HG03066 (cell line): ENCODE measurements around the gene ANKRD33B.

Experiments
- ATAC-seq: cut with Tn5 transposase; IDR thresholded peaks from one replicate; pipeline ENCODE4 v1.9.1; 2021; ENCODE audit warnings: low read depth; ENCODE audit not compliant: unreplicated experiment

Gene ANKRD33B

DNA sequence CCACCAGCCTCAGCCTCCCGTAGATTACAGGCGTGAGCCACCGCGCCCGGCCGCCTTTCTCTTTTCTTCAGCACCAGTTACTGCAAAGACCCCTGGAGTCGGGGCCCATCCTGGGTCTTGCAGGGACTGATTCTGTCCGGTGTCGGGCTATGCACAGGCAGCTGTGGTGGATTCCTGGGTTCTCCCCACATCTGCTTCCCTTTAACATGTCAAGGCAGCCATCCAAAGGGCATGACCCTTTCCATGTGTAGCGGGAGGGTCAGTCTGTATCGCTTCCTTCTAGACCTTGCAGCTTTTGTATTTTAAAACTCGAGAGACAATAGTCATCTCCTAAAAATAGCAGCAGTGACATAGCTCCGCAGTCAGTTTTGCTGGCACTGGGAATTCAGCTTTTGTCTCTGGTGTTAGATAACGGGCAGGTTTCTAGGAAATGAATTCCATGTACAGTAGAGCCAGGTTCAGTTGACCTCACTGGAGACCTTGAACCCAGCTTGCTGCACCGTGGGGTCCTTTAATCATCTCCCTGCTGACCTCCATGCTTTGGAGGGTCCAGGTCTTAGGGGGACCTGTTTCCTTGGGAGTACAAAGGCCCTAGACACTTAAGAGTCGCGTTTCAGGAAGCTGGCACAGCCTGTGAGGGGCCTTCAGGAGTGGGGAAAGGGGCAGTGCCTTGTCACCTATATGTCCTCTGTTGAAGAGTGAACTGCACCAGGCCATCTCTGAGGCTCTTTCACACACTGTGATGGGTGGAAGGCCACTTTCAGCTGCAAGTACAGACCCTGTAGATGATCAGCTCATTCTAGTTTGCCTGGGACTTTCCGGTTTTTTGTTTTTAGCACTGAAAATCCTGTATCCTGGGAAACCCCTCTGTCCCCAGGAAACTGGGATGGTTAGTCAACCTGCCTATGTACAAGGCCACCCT lies 13.8 kb downstream of the ANKRD33B start:
- ATAC-seq, result peak; percentile 37

DNA sequence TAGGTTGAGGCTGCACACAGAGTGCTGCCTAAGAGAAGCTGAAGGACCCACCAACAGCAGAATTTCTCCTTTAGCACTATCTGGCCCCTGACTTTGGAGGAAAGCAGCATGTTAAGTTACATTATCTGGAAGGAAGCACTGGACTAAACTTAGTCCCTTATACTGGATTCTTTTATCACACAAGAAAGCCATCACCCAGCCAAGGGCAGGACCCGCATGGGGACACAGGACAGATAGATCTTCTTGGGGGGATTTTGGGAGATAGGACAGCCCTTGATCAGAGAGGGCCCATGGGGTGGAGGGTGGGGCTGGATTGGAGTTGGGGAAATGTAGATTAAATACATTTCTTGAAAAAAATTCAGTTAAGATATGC lies 14.4 kb downstream of the ANKRD33B start:
- peak; percentile 13 for ATAC-seq

DNA sequence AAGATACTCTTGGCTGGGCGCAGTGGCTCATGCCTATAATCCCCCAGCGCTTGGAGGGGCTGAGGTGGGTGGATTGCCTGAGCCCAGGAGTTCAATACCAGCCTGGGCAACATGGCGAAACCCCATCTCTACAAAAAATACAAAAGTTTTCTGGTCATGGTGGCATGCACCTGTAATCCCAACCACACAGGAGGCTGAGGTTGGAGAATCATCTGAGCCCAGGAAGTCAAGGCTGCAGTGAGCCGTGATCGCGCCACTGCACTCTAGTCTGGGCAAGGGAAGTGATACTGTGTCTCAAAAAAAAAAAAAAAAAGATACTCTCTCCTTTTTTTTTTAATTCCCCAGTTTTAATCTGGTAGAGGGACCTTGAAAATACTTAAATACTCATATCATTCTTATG lies 15.0 kb downstream of the ANKRD33B start:
- peak; percentile 69 for ATAC-seq

DNA sequence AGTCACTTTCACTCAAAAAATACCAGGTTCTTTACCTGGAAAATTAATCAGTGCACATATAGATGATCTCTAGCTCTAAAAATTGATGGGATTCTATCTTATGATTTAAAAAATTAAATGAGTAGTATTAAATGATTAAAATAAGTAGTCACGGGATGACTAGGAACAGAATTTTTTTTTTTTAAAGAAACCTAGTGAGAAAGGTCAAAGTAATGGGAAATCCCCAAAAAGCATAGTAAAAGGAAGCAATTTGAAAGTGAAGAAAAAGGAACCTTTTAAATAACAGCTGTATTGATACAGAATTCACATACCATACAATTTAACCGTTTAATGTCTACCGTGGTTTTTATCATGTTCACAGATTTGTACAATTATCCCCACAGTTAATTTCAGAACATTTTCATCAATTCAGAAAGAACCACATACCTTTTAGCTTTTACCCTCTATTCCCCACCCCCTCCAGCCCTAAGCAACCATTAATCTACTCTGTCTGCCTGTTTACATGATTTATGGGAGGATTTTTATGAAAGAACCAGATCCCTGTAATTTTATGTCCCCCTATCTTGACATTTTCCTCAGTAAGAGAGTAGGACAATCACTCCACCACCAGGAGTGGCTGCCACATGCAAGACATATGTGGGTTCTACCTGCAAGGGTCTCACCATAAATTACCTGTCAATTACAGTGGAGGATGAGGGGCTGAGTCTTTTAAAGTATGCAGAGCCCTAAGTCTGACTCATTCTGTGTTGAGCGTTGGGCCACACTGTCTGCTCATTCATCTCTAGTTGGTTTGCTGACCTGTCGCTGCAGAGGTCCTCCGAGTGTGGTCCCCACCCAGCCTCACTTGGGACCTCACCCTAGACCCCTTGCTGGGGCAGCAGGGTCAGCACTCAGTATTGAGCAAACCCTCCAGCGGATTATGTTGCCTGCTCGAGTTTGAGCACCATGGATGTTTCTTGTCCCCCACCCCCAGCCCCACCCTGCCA lies 16.0 kb downstream of the ANKRD33B start:
- ATAC-seq, result no peak

DNA sequence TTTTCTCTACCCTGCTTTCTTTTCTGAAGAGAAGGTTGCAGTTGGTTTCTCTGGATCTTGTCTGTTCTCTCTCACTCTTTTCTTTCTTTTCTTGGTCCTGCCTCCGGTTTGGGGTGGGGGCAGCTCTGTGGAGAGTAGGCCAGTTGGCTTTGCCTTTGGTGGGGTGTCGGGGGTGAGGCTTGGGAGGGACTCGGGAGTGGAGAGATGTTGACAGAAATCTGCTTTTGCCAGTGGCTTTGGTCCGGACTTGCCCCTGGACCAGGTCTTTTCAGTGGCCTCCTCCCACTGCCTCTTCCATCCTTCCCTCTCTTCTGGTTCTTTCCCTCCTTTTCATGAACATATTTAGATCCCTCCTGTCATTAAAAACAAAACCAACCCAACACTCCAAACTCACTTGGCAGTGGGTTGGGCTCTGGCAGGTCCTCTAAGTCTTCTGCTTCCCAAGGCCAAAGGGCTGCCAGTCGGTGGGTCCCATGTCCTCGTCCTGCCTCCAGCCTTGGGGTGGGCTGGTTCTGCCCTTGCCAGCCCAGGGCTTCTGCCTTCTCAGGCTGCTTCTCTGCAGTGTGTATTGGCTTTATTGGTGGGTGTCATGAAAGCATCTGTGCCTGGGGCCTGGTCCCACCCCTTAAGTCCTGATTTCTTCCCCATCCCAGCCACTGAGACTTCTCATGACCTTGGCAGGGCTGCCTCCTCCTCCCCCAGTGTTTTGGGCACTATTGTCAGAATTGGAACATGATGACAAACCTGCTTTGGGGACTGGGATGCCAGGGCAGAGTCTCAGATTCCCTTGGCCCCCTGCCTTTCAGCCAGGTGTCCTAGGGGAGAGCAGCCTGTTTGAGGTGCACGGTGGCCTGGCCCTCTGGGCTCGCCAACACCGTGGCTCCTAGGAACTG lies 16.9 kb downstream of the ANKRD33B start:
- ATAC-seq, result no peak

DNA sequence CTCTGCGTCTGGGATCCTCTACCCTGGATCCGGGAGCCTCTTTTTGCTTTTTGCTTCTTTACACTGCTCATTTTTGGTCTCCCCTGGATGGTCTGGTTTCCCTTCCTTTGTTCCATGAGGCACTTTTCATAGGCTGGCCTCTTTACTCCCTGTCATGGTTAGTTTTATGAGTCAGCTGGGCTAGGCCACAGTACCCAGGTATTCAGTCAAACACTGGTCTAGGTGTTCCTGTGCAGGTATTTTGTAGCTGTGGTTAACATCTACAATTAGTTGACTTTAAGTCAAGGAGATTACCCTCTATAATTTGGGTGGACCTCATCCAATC lies 17.5 kb downstream of the ANKRD33B start:
- no peak for ATAC-seq

DNA sequence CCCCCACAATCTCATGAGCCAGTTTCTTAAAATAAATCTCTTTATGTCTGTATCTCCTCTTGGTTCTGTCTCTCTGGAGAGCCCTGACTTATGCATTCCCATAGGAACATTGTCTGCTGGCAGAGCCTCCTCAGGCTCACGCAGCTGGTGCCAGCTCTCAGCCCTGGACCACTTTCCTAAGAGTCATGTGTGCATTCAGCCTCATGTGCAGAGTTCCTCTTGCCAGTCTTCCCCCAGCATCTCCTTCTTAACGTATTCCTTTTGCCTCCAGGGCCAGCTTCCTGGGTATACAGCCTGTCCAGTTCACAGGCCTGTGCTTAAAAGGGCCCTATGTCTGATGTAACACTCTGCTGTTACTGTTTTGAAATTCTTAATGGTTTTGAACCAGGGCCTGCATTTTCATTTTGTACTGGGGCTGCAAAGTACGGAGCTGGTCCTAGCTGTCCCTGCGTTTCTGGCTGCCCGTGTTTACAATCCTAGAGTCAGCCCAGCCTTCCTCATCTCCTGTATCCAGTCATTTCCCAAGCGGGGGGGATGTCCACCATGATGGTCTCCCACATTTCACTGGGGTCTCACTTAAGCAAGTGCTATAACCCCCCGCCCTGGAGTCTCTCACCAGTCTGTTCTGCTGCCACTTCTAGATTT lies 18.1 kb downstream of the ANKRD33B start:
- ATAC-seq, result no peak

DNA sequence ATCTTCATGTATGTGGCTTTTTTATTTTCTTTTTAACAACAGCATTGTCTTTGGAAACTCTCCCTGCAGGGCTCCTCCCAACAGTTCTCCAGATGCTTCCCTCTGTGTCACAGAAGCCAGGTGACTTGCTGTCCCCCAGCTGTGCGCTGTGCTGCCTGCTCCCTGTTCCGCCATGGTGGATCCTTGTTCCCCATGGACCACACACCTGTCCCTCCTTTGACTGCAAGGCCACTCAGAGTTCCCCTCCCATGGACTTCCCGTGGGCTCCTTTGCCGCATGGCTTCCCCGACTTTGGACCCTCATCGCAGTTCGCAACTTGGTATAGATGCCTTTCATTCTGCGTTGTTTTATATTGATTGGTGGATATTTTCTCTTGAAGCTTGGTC lies 18.6 kb downstream of the ANKRD33B start:
- ATAC-seq, result no peak

DNA sequence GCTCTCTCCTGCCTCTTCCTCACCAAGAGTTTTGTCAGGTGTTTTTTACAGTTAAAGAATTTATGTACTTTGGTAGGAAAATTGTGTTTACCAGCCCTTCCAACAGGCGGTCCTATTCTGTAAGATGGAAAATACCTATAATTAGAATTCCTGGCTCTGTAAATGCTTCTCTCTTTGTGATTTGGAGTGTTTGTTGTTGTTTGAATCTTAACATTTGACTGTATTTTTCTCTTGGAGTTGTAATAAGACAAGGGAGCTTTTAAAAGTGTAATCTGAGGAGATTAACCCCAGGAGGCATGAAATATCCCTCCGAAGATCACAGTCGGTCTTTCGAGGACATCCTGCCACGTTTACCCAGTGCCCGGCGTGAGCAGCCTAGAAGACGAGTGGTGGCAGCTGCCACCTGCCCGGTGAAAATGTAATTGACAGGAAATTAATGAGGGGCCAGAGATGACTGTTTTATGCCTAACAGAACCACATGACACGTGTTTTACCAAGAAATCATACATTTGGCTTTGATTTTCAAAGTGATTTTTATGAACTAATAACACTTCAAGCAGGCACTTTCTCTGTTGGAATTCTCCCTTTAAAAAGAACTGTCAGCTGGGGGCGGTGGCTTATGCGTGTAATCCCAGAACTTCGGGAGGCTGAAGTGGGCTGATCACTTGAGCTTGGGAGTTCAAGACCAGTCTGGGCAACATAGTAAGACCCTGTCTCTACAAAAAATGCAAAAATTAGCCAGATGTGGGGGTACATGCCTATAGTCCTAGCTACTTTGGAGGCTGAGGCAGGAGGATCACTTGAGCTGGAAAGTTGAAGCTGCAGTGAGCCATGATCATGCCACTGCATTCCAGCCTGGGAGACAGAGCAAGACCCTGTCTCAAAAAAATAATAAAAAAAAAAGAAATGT lies 20.0 kb downstream of the ANKRD33B start:
- ATAC-seq, result no peak

DNA sequence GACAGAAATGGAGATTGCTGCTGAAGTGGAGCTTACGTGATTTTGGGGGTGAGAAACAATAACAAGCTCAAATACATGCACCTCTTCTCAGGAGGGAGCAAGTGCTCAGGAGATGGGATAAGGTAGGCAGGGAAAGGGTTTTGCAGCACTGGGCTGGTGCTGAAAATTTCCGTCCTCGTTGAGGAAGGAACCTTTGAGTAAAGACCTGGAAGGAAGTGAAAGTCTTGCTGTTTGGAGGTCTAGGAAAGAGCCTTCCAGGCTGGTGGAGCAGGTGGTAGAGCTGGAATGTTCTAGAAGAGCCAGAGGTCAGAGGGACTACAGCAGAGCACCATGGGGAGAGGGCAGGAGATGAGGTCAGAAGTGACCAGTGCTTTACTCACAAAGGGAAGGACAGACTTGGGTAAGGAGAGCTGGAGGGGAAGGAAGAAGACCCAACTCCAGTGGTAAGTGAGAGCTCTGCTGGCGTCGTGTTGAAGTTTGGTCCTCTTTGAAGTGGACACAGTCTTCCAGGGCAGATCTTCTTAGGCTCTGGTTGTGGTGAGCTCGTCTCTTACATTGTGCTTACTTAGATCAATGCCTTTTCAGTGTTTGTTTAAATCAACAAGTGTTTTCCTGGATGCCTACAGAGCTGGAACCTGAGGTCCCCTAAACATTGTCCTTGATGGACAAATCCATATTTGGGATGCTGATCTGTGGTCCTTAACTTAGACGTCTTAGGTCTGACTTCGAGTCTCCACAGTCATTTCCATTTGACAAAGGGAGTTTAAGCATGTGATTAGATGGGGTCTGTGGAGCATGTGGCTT lies 21.0 kb downstream of the ANKRD33B start:
- no peak for ATAC-seq

DNA sequence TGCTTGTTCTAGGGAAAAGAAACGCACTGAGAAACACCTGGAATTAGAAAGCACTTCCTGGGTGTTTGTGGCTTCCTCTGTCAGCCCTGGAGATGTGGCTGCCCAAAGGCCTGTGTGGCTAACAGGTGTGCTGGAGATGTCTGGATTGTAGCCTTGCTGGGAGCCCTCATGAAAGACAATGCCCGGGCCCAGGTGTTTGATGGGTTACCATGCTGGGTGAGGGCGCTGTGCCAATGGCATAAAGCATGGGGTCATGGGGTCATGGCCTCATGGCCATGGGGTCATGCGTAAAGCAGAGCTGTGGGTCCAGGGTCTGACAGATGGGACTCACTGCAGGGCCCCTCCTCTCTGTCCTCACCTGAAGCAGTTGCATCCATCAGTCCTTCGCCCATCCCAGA lies 21.6 kb downstream of the ANKRD33B start:
- no peak for ATAC-seq

DNA sequence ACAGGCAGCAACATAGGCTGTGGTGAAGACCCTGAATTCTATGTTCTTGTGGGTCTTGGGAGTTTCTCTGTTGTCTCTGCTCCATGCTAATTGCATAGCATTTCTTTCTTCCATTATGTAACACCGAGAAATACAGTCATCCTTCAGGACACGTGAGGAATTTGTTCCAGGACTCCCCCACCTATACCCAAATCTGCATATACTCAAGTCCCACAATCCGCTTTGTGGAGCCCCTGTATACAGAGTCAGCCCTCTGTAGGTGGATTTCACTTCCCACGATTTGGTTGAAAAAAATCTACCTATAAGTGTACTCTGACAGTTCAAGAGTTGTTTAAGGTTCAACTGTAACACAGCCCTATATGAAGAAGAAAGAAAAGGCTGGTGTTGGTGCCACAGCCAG lies 22.1 kb downstream of the ANKRD33B start:
- ATAC-seq, result no peak

DNA sequence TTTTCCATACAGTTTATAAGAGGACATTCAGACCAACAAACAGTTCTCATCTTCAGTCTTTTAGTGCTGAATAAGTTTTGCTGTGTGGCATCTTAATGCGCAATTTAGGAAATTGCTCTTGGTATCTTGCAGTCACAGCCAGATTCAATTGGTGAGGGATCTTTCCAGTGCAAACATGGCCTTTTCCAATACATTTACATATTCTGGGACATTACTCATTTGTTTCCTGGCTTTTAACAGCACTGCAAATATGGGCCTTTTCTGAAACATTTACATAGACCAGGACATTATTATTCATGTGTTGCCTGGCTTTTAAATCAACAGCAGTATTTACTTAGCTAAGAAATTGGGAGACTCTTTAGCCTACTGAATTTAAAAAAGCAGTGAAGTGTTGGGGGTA lies 22.7 kb downstream of the ANKRD33B start:
- no peak for ATAC-seq

DNA sequence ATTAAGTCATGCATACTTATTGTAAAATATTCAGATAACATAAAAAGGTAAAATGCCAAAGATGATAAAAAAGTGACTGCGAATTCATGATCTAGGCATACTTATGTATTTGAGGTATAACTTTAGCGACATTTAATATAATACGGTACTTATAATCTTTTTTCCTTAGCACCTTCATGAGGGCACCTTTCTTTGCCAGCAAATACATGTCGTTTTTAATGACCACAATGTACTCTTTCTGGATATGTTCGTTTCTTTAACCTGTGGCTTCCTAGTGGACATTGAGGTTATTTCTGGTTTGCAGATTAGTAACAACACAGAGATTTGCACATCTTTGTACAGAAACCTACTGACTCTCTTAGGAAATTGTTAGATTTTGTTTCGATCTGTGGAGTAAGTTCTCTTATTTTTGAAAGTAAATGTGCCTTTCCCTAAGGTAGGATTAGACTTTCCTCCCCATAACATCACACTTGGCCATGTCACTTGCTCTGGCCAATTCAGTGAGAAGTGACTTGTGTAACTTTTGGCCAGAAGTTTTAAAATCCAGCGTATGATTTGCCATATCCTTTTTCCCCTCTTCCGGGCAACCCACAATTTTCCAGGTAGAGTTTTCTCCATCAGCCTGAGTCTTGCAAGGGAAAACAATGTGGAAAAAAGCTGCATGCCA lies 24.4 kb downstream of the ANKRD33B start:
- ATAC-seq, result no peak

DNA sequence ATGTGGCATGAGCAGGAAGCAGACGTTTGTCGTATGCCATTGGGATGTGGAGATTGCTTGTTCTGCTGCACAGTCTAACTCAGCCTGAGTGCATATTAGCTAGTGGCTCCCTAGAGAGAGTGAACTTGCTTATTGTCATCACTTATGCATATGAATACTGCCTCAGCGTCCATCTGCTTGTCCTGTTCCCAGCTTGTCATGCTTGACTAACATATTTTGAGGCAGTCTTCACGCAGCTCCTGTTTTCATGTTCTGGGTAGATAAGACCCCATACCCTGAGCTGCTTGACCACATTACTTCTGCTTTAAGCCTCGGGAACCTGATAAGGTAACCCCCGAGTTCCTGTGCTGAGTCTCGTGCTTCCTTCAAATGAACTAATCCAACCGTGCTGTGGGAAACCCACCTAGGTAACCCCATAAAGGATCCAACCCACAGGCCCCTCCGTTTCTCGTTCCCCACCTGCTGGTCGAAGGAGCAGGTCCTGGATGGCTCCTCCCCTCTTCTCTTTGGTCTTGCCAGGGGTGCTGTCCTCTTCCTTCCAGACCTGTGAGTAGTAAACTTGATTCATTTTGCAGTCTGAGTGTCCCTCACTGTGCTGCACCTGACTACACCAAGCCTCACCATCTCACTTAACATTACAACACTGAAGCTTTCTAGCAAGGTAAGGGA lies 25.0 kb downstream of the ANKRD33B start:
- no peak for ATAC-seq

DNA sequence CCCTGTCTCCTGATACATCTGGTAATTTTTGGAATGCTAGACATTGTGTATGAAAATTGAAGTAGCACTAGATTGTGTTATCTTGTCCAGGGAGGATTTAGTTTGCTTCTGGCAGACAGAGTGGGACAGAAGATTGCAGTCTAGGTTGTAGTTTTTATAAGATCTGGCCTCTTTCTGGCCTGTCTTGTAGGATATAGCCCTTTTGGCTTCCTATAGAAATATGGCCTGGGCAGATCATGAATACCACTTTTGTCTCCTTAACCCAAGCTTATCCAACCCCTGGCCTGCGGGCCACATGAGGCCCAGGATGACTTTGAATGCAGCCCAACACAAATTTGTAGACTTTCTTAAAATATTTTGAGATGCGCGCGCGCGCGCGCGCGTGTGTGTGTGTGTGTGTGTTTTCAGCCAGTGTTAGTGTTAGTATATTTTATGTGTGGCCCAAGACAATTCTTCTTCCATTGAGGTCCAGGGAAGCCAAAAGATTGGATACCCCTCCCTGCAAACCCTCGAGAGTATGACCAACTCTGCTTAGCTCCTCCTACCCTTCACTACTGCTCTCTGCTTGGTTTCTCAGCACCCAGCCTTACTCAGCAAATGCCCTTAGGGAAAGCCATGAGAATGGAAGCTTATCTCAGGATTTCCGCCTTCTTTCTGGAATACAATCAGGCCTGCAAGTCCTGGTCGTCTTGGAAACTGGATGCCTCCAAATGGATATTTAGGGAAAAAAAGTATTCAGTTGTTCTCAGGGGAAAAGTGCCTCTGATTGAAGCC lies 26.5 kb downstream of the ANKRD33B start:
- ATAC-seq, result no peak
